SHP77 (cell line): ENCODE data around the gene TMUB1.

Experiments used
- DNase-seq, 2 experiments: peaks; one replicate each; lab custom pipeline; 2025; lab: John Stamatoyannopoulos, UW

Gene TMUB1

GRCh38 chr7:151068069-151068773, 15.1 kb downstream of the TMUB1 start:
- DNase-seq: no peak

- DNase-seq: no peak
Observed at GRCh38 chr7:151066273-151066974, 16.9 kb downstream of the TMUB1 start.

- no peak for DNase-seq
Observed at GRCh38 chr7:151065516-151065915, 17.8 kb downstream of the TMUB1 start.

GRCh38 chr7:151064993-151065392, 18.3 kb downstream of the TMUB1 start:
- no peak for DNase-seq

GRCh38 chr7:151064454-151064853, 18.8 kb downstream of the TMUB1 start:
- DNase-seq: no peak

- no peak for DNase-seq
Observed at GRCh38 chr7:151063212-151063561, 20.1 kb downstream of the TMUB1 start.

GRCh38 chr7:151062399-151063211, 20.7 kb downstream of the TMUB1 start:
- peak; percentile 36 to 70 for DNase-seq

GRCh38 chr7:151062111-151062398, 21.2 kb downstream of the TMUB1 start:
- DNase-seq: no peak

GRCh38 chr7:151061213-151062110, 21.8 kb downstream of the TMUB1 start:
- DNase-seq: no peak

- no peak for DNase-seq
Observed at GRCh38 chr7:151060416-151061212, 22.7 kb downstream of the TMUB1 start.

- DNase-seq: no peak
Observed at GRCh38 chr7:151060113-151060415, 23.2 kb downstream of the TMUB1 start.

- peak; percentile 12 to 59 for DNase-seq
Observed at GRCh38 chr7:151059367-151060112, 23.8 kb downstream of the TMUB1 start, which contains the start of gene SLC4A2. TSS of gene SLC4A2 (plus strand) at chr7:151059589. CDS start at chr7:151061988, 2,399 bp downstream.

- DNase-seq: no peak
Observed at GRCh38 chr7:151058781-151059366, 24.4 kb downstream of the TMUB1 start.

- peak; percentile 99 for DNase-seq
Observed at GRCh38 chr7:151057989-151058780, 25.1 kb downstream of the TMUB1 start.

GRCh38 chr7:151057506-151057988, 25.7 kb downstream of the TMUB1 start, which contains the start of gene CDK5:
TSS of gene CDK5 (minus strand) at chr7:151057897. CDS start at chr7:151057848, 49 bp downstream.
- peak in 1 of 2 experiments; percentile 46 for DNase-seq

GRCh38 chr7:151056666-151057505, 26.4 kb downstream of the TMUB1 start:
- peak in 1 of 2 experiments; percentile 4 for DNase-seq

- no peak for DNase-seq
Observed at GRCh38 chr7:151056283-151056665, 27.0 kb downstream of the TMUB1 start.

- no peak for DNase-seq
Observed at GRCh38 chr7:151053751-151054150, 29.5 kb downstream of the TMUB1 start.
